Tibial nerve (tissue), 4 donors: ENCODE data around the gene RARA. TPM values are rescaled to one million over a fixed set of nuclear protein-coding genes. Genes with fewer than 3 reads are reported as not detected.

Experiments
- DNase-seq, 2 donors: peaks; one replicate each; pipeline ENCODE4 v3.0.0-alpha.2; 2019; ENCODE audit warnings: low spot score in 2 of 2
- H3K27ac ChIP-seq, 4 donors: fragments of 200-600 bp; sonication (generic) in 3 of 4; one replicate each; pipeline ENCODE4 v1.5.1; 2017 to 2019; ENCODE audit warnings: mild to moderate bottlenecking in 1 of 4
- H3K27me3 ChIP-seq, 2 donors: fragments of 200-600 bp; sonication (generic) in 1 of 2; one replicate each; pipeline versions ENCODE4 v1.5.1 to v1.6.0; 2017 to 2019
- H3K36me3 ChIP-seq, 3 donors: fragments of 200-600 bp; sonication (generic); one replicate each; pipeline ENCODE4 v1.5.1; 2018 to 2019
- H3K4me1 ChIP-seq, 4 donors: fragments of 200-600 bp; sonication (generic) in 3 of 4; one replicate each; pipeline ENCODE4 v1.5.1; 2017 to 2019
- H3K4me3 ChIP-seq, 4 donors: fragments of 200-600 bp; sonication (generic) in 3 of 4; one replicate each; pipeline ENCODE4 v1.5.1; 2017 to 2019; ENCODE audit warnings: mild to moderate bottlenecking in 1 of 4, moderate library complexity in 1 of 4
- H3K9me3 ChIP-seq, 4 donors: fragments of 200-600 bp; sonication (generic) in 3 of 4; one replicate each; pipeline ENCODE4 v1.5.1; 2017 to 2019
- CTCF ChIP-seq, 5 experiments: fragments of 200-600 bp in 3 of 5; fragments of 450-650 bp in 2 of 5; sonication (generic) in 3 of 5; IDR thresholded peaks; one replicate each; pipeline ENCODE4 v1.5.1; 2016 to 2019; ENCODE audit warnings: antibody characterized with exemption in 5 of 5, mild to moderate bottlenecking in 3 of 5, moderate library complexity in 2 of 5
- EP300 ChIP-seq, 2 donors: sonication (generic); formaldehyde crosslinking; IDR thresholded peaks; one replicate each; pipeline ENCODE4 v1.6.1; 2017; ENCODE audit warnings: antibody characterized with exemption in 2 of 2, mild to moderate bottlenecking in 1 of 2
- POLR2A ChIP-seq, 2 donors: fragments of 450-650 bp; IDR thresholded peaks; one replicate each; pipeline ENCODE4 v1.6.1; 2017; ENCODE audit warnings: antibody characterized with exemption in 2 of 2, mild to moderate bottlenecking in 2 of 2, moderate library complexity in 2 of 2
- WGBS, 2 donors: methylation state at CpG; one replicate each; pipeline ENCODE4 v1.1.5; 2018; 5-methylcytosine and 5-hydroxymethylcytosine counted together
- total RNA-seq, 4 donors: library from RNA; depleted of rRNA; stranded (reverse); fragments of >200 nt; gene quantifications; one replicate each; pipeline ENCODE4 v1.1.0, GENCODE V29; 2016

The RARA gene
- total RNA-seq, 4 donors from 2014 or later: 28.9 to 58.2 (median 46.4) TPM

GRCh38 chr17:40337351-40337750, 28.4 kb downstream of the RARA start:
- Histone ChIP-seq H3K9me3 (no peaks in the 10 kb centered on the region), H3K4me3 (no peak overlapping the region), H3K4me1 (peaks cover 3 to 88% (median 70%) of the 10 kb centered on the region in 4 donors), H3K36me3 (no peaks in the 10 kb centered on the region), H3K27me3 (no peaks in the 10 kb centered on the region), H3K27ac (peak overlapping the region in 2 of 4 donors; percentile 96 to 98)
- TF ChIP-seq EP300 (IDR thresholded peaks at IDR 0.05): no peak
- no peak for TF ChIP-seq CTCF (IDR thresholded peaks at IDR 0.05)
- TF ChIP-seq POLR2A (IDR thresholded peaks at IDR 0.05): no peak
- WGBS, 2 donors: 53 to 65% methylated on average over 8 of the region's 8 CpGs
- no peak for DNase-seq

GRCh38 chr17:40338058-40338457, 29.1 kb downstream of the RARA start:
- peak overlapping the region in 3 of 4 donors; percentile 5 to 98 (median 96) for H3K27ac ChIP-seq
- WGBS, 2 donors: 85 to 88% methylated on average over 5 of the region's 5 CpGs
- H3K27me3 ChIP-seq: no peaks in the 10 kb centered on the region
- peaks cover 3 to 82% (median 66%) of the 10 kb centered on the region in 4 donors for H3K4me1 ChIP-seq
- H3K36me3 ChIP-seq: no peaks in the 10 kb centered on the region
- no peak for DNase-seq
- no peaks in the 10 kb centered on the region for H3K9me3 ChIP-seq
- no peak overlapping the region for H3K4me3 ChIP-seq
- TF ChIP-seq CTCF (IDR thresholded peaks at IDR 0.05) (no peak), POLR2A (IDR thresholded peaks at IDR 0.05) (no peak), EP300 (IDR thresholded peaks at IDR 0.05) (no peak)

GRCh38 chr17:40338941-40339649, 30.1 kb downstream of the RARA start:
- Histone ChIP-seq H3K36me3 (no peaks in the 10 kb centered on the region), H3K9me3 (no peaks in the 10 kb centered on the region), H3K27ac (peak overlapping the region in 3 of 4 donors; percentile 51 to 98 (median 96)), H3K4me3 (no peak overlapping the region), H3K4me1 (peaks cover 3 to 82% (median 61%) of the 10 kb centered on the region in 4 donors), H3K27me3 (no peaks in the 10 kb centered on the region)
- DNase-seq: no peak
- TF ChIP-seq POLR2A (IDR thresholded peaks at IDR 0.05) (no peak), CTCF (IDR thresholded peaks at IDR 0.05) (no peak), EP300 (IDR thresholded peaks at IDR 0.05) (peak in 1 of 2 donors; percentile 50)
- WGBS, 2 donors: 49 to 61% methylated on average over 13 of the region's 13 CpGs

GRCh38 chr17:40340327-40340726, 31.3 kb downstream of the RARA start:
- TF ChIP-seq POLR2A (IDR thresholded peaks at IDR 0.05) (no peak), CTCF (IDR thresholded peaks at IDR 0.05) (no peak), EP300 (IDR thresholded peaks at IDR 0.05) (no peak)
- peak overlapping the region in 1 of 4 donors; percentile 79 for H3K4me3 ChIP-seq
- DNase-seq: no peak
- peaks cover 0 to 82% (median 58%) of the 10 kb centered on the region in 4 donors for H3K4me1 ChIP-seq
- 93 to 96% methylated on average over 1 of the region's 1 CpG for WGBS, 2 donors
- H3K27ac ChIP-seq: peak overlapping the region in 3 of 4 donors; percentile 96 to 98 (median 96)
- no peaks in the 10 kb centered on the region for H3K27me3 ChIP-seq
- no peaks in the 10 kb centered on the region for H3K9me3 ChIP-seq
- no peaks in the 10 kb centered on the region for H3K36me3 ChIP-seq
